ENCODE data around the gene NELFCD.

The NELFCD gene

GRCh38 chr20:58984691-58985090 lies 3.6 kb downstream of the NELFCD start:
- Histone ChIP-seq H3K27ac (no peak overlapping the region), H3K4me1 (peaks cover 38% of the 10 kb centered on the region), H4K20me1 (peaks cover 64% of the 10 kb centered on the region), H3K9ac (peak overlapping the region; percentile 10; the same call in 1 of the 2 replicates), H3K4me3 (no peak overlapping the region), H3K9me3 (no peaks in the 10 kb centered on the region), H3K36me3 (peaks cover 58% of the 10 kb centered on the region), H3K4me2 (peak overlapping the region; percentile 90), H3K27me3 (no peaks in the 10 kb centered on the region)
- TF ChIP-seq Cebpa-rat (IDR thresholded peaks at IDR 0.05) = no peak

- H3K4me2 ChIP-seq = no peak overlapping the region
- no peak for TF ChIP-seq Cebpa-rat (IDR thresholded peaks at IDR 0.05)
- no peak overlapping the region for H3K4me3 ChIP-seq
- H3K27ac ChIP-seq = no peak overlapping the region
- H3K9ac ChIP-seq = no peak overlapping the region
- H3K9me3 ChIP-seq = no peaks in the 10 kb centered on the region
- peaks cover 64% of the 10 kb centered on the region for H4K20me1 ChIP-seq
- peaks cover 32% of the 10 kb centered on the region for H3K4me1 ChIP-seq
- peaks cover 68% of the 10 kb centered on the region for H3K36me3 ChIP-seq
- no peaks in the 10 kb centered on the region for H3K27me3 ChIP-seq
Observed at GRCh38 chr20:58985656-58986055, 4.6 kb downstream of the NELFCD start.

GRCh38 chr20:58986286-58986967 lies 5.4 kb downstream of the NELFCD start:
- Histone ChIP-seq H3K27ac (no peak overlapping the region), H3K4me1 (peaks cover 30% of the 10 kb centered on the region), H3K4me2 (no peak overlapping the region), H3K9me3 (no peaks in the 10 kb centered on the region), H3K27me3 (no peaks in the 10 kb centered on the region), H3K9ac (no peak overlapping the region), H3K4me3 (no peak overlapping the region), H3K36me3 (peaks cover 75% of the 10 kb centered on the region), H4K20me1 (peaks cover 64% of the 10 kb centered on the region)
- no peak for TF ChIP-seq Cebpa-rat (IDR thresholded peaks at IDR 0.05)

GRCh38 chr20:58986968-58987517 lies 6.0 kb downstream of the NELFCD start:
- no peak for TF ChIP-seq Cebpa-rat (IDR thresholded peaks at IDR 0.05)
- Histone ChIP-seq H3K4me3 (no peak overlapping the region), H3K27me3 (no peaks in the 10 kb centered on the region), H3K36me3 (peaks cover 82% of the 10 kb centered on the region), H3K9me3 (no peaks in the 10 kb centered on the region), H3K9ac (no peak overlapping the region), H3K4me1 (peaks cover 28% of the 10 kb centered on the region), H3K4me2 (no peak overlapping the region), H4K20me1 (peaks cover 64% of the 10 kb centered on the region), H3K27ac (no peak overlapping the region)

GRCh38 chr20:58987790-58988564 lies 6.9 kb downstream of the NELFCD start:
- no peaks in the 10 kb centered on the region for H3K27me3 ChIP-seq
- peaks cover 19% of the 10 kb centered on the region for H3K4me1 ChIP-seq
- H3K9ac ChIP-seq = no peak overlapping the region
- H4K20me1 ChIP-seq = peaks cover 62% of the 10 kb centered on the region
- no peak overlapping the region for H3K4me2 ChIP-seq
- H3K4me3 ChIP-seq = no peak overlapping the region
- no peak overlapping the region for H3K27ac ChIP-seq
- peaks cover 91% of the 10 kb centered on the region for H3K36me3 ChIP-seq
- H3K9me3 ChIP-seq = no peaks in the 10 kb centered on the region
- no peak for TF ChIP-seq Cebpa-rat (IDR thresholded peaks at IDR 0.05)

GRCh38 chr20:58988565-58988882 lies 7.5 kb downstream of the NELFCD start:
- Histone ChIP-seq H3K36me3 (peaks cover 96% of the 10 kb centered on the region), H3K27ac (no peak overlapping the region)

GRCh38 chr20:58989196-58989595 lies 8.1 kb downstream of the NELFCD start:
- no peak overlapping the region for H3K4me3 ChIP-seq
- H3K27me3 ChIP-seq = no peaks in the 10 kb centered on the region
- peaks cover 7% of the 10 kb centered on the region for H3K4me1 ChIP-seq
- H3K9ac ChIP-seq = no peak overlapping the region
- no peak for TF ChIP-seq Cebpa-rat (IDR thresholded peaks at IDR 0.05)
- H3K36me3 ChIP-seq = peaks cover 100% of the 10 kb centered on the region
- no peaks in the 10 kb centered on the region for H3K9me3 ChIP-seq
- no peak overlapping the region for H3K4me2 ChIP-seq
- H3K27ac ChIP-seq = no peak overlapping the region
- H4K20me1 ChIP-seq = peaks cover 57% of the 10 kb centered on the region

More at GRCh38 chr20:58988565-58988882, 7.5 kb downstream of the NELFCD start:
- peaks cover 60% of the 10 kb centered on the region for H4K20me1 ChIP-seq
- H3K27me3 ChIP-seq = no peaks in the 10 kb centered on the region
- no peak overlapping the region for H3K4me3 ChIP-seq
- H3K4me1 ChIP-seq = peaks cover 13% of the 10 kb centered on the region
- TF ChIP-seq Cebpa-rat (IDR thresholded peaks at IDR 0.05) = no peak
- no peaks in the 10 kb centered on the region for H3K9me3 ChIP-seq
- H3K9ac ChIP-seq = no peak overlapping the region
- H3K4me2 ChIP-seq = no peak overlapping the region

- H3K9ac ChIP-seq = no peak overlapping the region
- no peaks in the 10 kb centered on the region for H3K27me3 ChIP-seq
- no peak overlapping the region for H3K27ac ChIP-seq
- TF ChIP-seq Cebpa-rat (IDR thresholded peaks at IDR 0.05) = no peak
- H3K4me2 ChIP-seq = no peak overlapping the region
- H3K4me1 ChIP-seq = no peaks in the 10 kb centered on the region
- peaks cover 47% of the 10 kb centered on the region for H4K20me1 ChIP-seq
- H3K36me3 ChIP-seq = peaks cover 100% of the 10 kb centered on the region
- no peaks in the 10 kb centered on the region for H3K9me3 ChIP-seq
- no peak overlapping the region for H3K4me3 ChIP-seq
Observed at GRCh38 chr20:58990651-58991445, 9.8 kb downstream of the NELFCD start.

GRCh38 chr20:58991715-58992114 lies 10.7 kb downstream of the NELFCD start:
- TF ChIP-seq Cebpa-rat (IDR thresholded peaks at IDR 0.05) = no peak
- Histone ChIP-seq H3K4me3 (no peak overlapping the region), H3K9me3 (no peaks in the 10 kb centered on the region), H3K27me3 (no peaks in the 10 kb centered on the region), H4K20me1 (peaks cover 39% of the 10 kb centered on the region), H3K9ac (no peak overlapping the region), H3K27ac (no peak overlapping the region), H3K4me2 (no peak overlapping the region), H3K4me1 (no peaks in the 10 kb centered on the region), H3K36me3 (peaks cover 100% of the 10 kb centered on the region)

Data from BLaER1 (cell line).